Embryonic facial prominence (tissue), 1 donor: ENCODE measurements around the gene ADAMTS2.
"Not testable (repeated sequence)": the region's sequence is repeated elsewhere in the genome, so short reads cannot be mapped to it uniquely, and the experiment has no call there.

ENCODE experiments used
- DNase-seq: peaks from one replicate; pipeline ENCODE4 v3.0.0-alpha.2; 2016; ENCODE audit errors: extremely low spot score

ADAMTS2 gene

GRCh38 chr5:179217356-179217755 lies 127.9 kb downstream of the ADAMTS2 start:
- no peak for DNase-seq

- not testable (repeated sequence) for DNase-seq
These were observed 128.9 kb downstream of the ADAMTS2 start for GRCh38 chr5:179216381-179216780.

- no peak for DNase-seq
These were observed 129.7 kb downstream of the ADAMTS2 start for GRCh38 chr5:179215576-179215975.

GRCh38 chr5:179214678-179215077 lies 130.6 kb downstream of the ADAMTS2 start:
- no peak for DNase-seq

- no peak for DNase-seq
These were observed 132.4 kb downstream of the ADAMTS2 start for GRCh38 chr5:179212870-179213269.

GRCh38 chr5:179211631-179212030 lies 133.6 kb downstream of the ADAMTS2 start:
- no peak for DNase-seq

GRCh38 chr5:179211068-179211467 lies 134.2 kb downstream of the ADAMTS2 start:
- no peak for DNase-seq

- DNase-seq: no peak
These were observed 134.8 kb downstream of the ADAMTS2 start for GRCh38 chr5:179210478-179210877.

- no peak for DNase-seq
These were observed 135.7 kb downstream of the ADAMTS2 start for GRCh38 chr5:179209359-179210150.

- no peak for DNase-seq
These were observed 136.4 kb downstream of the ADAMTS2 start for GRCh38 chr5:179208706-179209358.

- DNase-seq: no peak
These were observed 137.1 kb downstream of the ADAMTS2 start for GRCh38 chr5:179207920-179208705.

- DNase-seq: no peak
These were observed 137.8 kb downstream of the ADAMTS2 start for GRCh38 chr5:179207470-179207869.

GRCh38 chr5:179206366-179206765 lies 138.9 kb downstream of the ADAMTS2 start:
- DNase-seq: no peak

GRCh38 chr5:179205277-179205676 lies 140.0 kb downstream of the ADAMTS2 start:
- DNase-seq: no peak

GRCh38 chr5:179204572-179204971 lies 140.7 kb downstream of the ADAMTS2 start:
- no peak for DNase-seq

GRCh38 chr5:179203248-179203647 lies 142.0 kb downstream of the ADAMTS2 start:
- DNase-seq: no peak

- no peak for DNase-seq
These were observed 143.3 kb downstream of the ADAMTS2 start for GRCh38 chr5:179201986-179202385.

GRCh38 chr5:179199246-179199645 lies 146.0 kb downstream of the ADAMTS2 start:
- DNase-seq: no peak

GRCh38 chr5:179198825-179199224 lies 146.4 kb downstream of the ADAMTS2 start:
- DNase-seq: no peak

- no peak for DNase-seq
These were observed 148.7 kb downstream of the ADAMTS2 start for GRCh38 chr5:179196405-179197079.

GRCh38 chr5:179195561-179196404 lies 149.5 kb downstream of the ADAMTS2 start:
- no peak for DNase-seq
